Measurements from ENCODE around the gene YIPF3. TPM values are rescaled to one million over a fixed set of nuclear protein-coding genes. Genes with fewer than 3 reads are reported as not detected.
"Not testable (repeated sequence)": the region's sequence is repeated elsewhere in the genome, so short reads cannot be mapped to it uniquely, and the experiment has no call there.

The YIPF3 gene
- total RNA-seq, 1 donor from 2014 or later, result 102 TPM

GRCh38 chr6:43544461-43544860 lies 27.7 kb upstream of the YIPF3 start:
- Mint-ChIP-seq H3K4me1 (no peaks in the 10 kb centered on the region), H3K9me3 (no peaks in the 10 kb centered on the region), H3K4me3 (no peak overlapping the region), H3K27ac (no peak overlapping the region), H3K27me3 (ENCODE audit: insufficient read depth, low read depth) (no peaks in the 10 kb centered on the region), H3K36me3 (peaks cover 30% of the 10 kb centered on the region)
- H3K4me1 ChIP-seq, result no peaks in the 10 kb centered on the region
- no peak overlapping the region for H3K4me2 ChIP-seq
- no peaks in the 10 kb centered on the region for H4K20me1 ChIP-seq (ENCODE audit: low read depth)
- H3K27ac ChIP-seq, result no peak overlapping the region
- no peak overlapping the region for H2AFZ ChIP-seq (replicated peaks)
- no peaks in the 10 kb centered on the region for H3K9me3 ChIP-seq (ENCODE audit: low read depth)
- no peaks in the 10 kb centered on the region for H3F3A ChIP-seq (ENCODE audit: low read depth)
- H3K79me2 ChIP-seq (ENCODE audit: low read depth), result no peaks in the 10 kb centered on the region
- H3K9ac ChIP-seq, result no peak overlapping the region
- no peak for DNase-seq (ENCODE audit: low spot score)
- H3K36me3 ChIP-seq, result peaks cover 43% of the 10 kb centered on the region
- no peak overlapping the region for H3K4me3 ChIP-seq
- no peaks in the 10 kb centered on the region for H3K27me3 ChIP-seq
- TF ChIP-seq EZH2 (IDR thresholded peaks at IDR 0.05), result no peak
- TF ChIP-seq EZH2phosphoT487 (IDR thresholded peaks at IDR 0.05), result no peak
- TF ChIP-seq, protein P1, sequence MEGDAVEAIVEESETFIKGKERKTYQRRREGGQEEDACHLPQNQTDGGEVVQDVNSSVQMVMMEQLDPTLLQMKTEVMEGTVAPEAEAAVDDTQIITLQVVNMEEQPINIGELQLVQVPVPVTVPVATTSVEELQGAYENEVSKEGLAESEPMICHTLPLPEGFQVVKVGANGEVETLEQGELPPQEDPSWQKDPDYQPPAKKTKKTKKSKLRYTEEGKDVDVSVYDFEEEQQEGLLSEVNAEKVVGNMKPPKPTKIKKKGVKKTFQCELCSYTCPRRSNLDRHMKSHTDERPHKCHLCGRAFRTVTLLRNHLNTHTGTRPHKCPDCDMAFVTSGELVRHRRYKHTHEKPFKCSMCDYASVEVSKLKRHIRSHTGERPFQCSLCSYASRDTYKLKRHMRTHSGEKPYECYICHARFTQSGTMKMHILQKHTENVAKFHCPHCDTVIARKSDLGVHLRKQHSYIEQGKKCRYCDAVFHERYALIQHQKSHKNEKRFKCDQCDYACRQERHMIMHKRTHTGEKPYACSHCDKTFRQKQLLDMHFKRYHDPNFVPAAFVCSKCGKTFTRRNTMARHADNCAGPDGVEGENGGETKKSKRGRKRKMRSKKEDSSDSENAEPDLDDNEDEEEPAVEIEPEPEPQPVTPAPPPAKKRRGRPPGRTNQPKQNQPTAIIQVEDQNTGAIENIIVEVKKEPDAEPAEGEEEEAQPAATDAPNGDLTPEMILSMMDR (IDR thresholded peaks at IDR 0.05), result no peak

GRCh38 chr6:43541774-43542471 lies 25.2 kb upstream of the YIPF3 start:
- no peak overlapping the region for H3K4me3 ChIP-seq
- no peaks in the 10 kb centered on the region for H3K9me3 Mint-ChIP-seq
- TF ChIP-seq EZH2 (IDR thresholded peaks at IDR 0.05), result no peak
- TF ChIP-seq, protein P1 (IDR thresholded peaks at IDR 0.05), result no peak
- no peak for TF ChIP-seq EZH2phosphoT487 (IDR thresholded peaks at IDR 0.05)

DNA sequence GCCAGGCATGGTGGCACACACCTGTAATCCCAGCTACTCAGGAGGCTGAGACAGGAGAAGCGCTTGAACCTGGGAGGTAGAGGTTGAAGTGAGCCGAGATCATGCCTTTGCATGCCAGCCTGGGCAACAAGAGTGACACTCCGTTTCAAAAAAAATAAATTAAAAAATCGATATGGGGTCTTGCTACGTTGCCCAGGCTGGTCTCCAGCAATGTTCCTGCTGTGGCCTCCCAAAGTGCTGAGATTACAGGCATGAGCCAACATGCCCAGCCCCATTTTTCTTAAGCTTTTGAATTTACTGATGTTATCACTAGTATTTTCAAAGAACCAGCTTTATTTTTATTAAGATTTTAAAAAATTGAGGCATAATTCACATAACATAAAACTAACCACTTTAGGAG lies 23.8 kb upstream of the YIPF3 start:
- Histone ChIP-seq H3F3A (ENCODE audit: low read depth) (no peaks in the 10 kb centered on the region), H4K20me1 (ENCODE audit: low read depth) (no peaks in the 10 kb centered on the region), H3K9ac (no peak overlapping the region), H2AFZ (replicated peaks) (no peak overlapping the region), H3K4me2 (no peak overlapping the region), H3K4me1 (no peaks in the 10 kb centered on the region), H3K36me3 (peaks cover 21% of the 10 kb centered on the region), H3K9me3 (ENCODE audit: low read depth) (no peaks in the 10 kb centered on the region), H3K27me3 (no peaks in the 10 kb centered on the region), H3K27ac (no peak overlapping the region), H3K79me2 (ENCODE audit: low read depth) (no peaks in the 10 kb centered on the region), H3K4me3 (no peak overlapping the region)
- Mint-ChIP-seq H3K9me3 (no peaks in the 10 kb centered on the region), H3K36me3 (peaks cover 15% of the 10 kb centered on the region), H3K4me3 (no peak overlapping the region), H3K27me3 (ENCODE audit: insufficient read depth, low read depth) (no peaks in the 10 kb centered on the region), H3K27ac (no peak overlapping the region), H3K4me1 (no peaks in the 10 kb centered on the region)
- no peak for DNase-seq (ENCODE audit: low spot score)
- TF ChIP-seq, protein P1 (IDR thresholded peaks at IDR 0.05), result no peak
- TF ChIP-seq EZH2phosphoT487 (IDR thresholded peaks at IDR 0.05) (no peak), EZH2 (IDR thresholded peaks at IDR 0.05) (no peak)

More at GRCh38 chr6:43541774-43542471, 25.2 kb upstream of the YIPF3 start:
- H3K36me3 Mint-ChIP-seq, result peaks cover 26% of the 10 kb centered on the region
- Histone ChIP-seq H4K20me1 (ENCODE audit: low read depth) (no peaks in the 10 kb centered on the region), H3K4me1 (no peaks in the 10 kb centered on the region), H2AFZ (replicated peaks) (no peak overlapping the region), H3K27me3 (no peaks in the 10 kb centered on the region), H3K79me2 (ENCODE audit: low read depth) (no peaks in the 10 kb centered on the region), H3K27ac (no peak overlapping the region), H3K36me3 (peaks cover 32% of the 10 kb centered on the region), H3F3A (ENCODE audit: low read depth) (no peaks in the 10 kb centered on the region), H3K4me2 (no peak overlapping the region), H3K9me3 (ENCODE audit: low read depth) (no peaks in the 10 kb centered on the region), H3K9ac (no peak overlapping the region)
- no peak for DNase-seq (ENCODE audit: low spot score)
- H3K27me3 Mint-ChIP-seq (ENCODE audit: insufficient read depth, low read depth), result no peaks in the 10 kb centered on the region
- H3K4me3 Mint-ChIP-seq, result no peak overlapping the region
- H3K4me1 Mint-ChIP-seq, result no peaks in the 10 kb centered on the region
- no peak overlapping the region for H3K27ac Mint-ChIP-seq

- not testable (repeated sequence) for H2AFZ ChIP-seq (replicated peaks); H3K27me3 Mint-ChIP-seq (ENCODE audit: insufficient read depth, low read depth); DNase-seq (ENCODE audit: low spot score); H3K27ac Mint-ChIP-seq; H4K20me1 ChIP-seq (ENCODE audit: low read depth); H3K4me2 ChIP-seq; H3F3A ChIP-seq (ENCODE audit: low read depth); H3K79me2 ChIP-seq (ENCODE audit: low read depth); H3K27ac ChIP-seq; H3K9ac ChIP-seq; H3K4me1 ChIP-seq; H3K4me3 ChIP-seq; H3K4me3 Mint-ChIP-seq; H3K9me3 Mint-ChIP-seq; H3K4me1 Mint-ChIP-seq; H3K27me3 ChIP-seq; H3K9me3 ChIP-seq (ENCODE audit: low read depth)
- H3K36me3 ChIP-seq, result peaks cover 20% of the 10 kb centered on the region
- peaks cover 13% of the 10 kb centered on the region for H3K36me3 Mint-ChIP-seq
Observed at GRCh38 chr6:43539409-43539808, 22.7 kb upstream of the YIPF3 start.

GRCh38 chr6:43538986-43539385 lies 22.3 kb upstream of the YIPF3 start:
- H2AFZ ChIP-seq (replicated peaks); H3K4me3 Mint-ChIP-seq; H4K20me1 ChIP-seq (ENCODE audit: low read depth); DNase-seq (ENCODE audit: low spot score); H3F3A ChIP-seq (ENCODE audit: low read depth); H3K27me3 Mint-ChIP-seq (ENCODE audit: insufficient read depth, low read depth); H3K4me1 ChIP-seq; H3K4me1 Mint-ChIP-seq; H3K79me2 ChIP-seq (ENCODE audit: low read depth); H3K4me2 ChIP-seq; H3K9me3 ChIP-seq (ENCODE audit: low read depth); H3K27me3 ChIP-seq; H3K9me3 Mint-ChIP-seq; H3K27ac Mint-ChIP-seq; H3K4me3 ChIP-seq; H3K9ac ChIP-seq; H3K27ac ChIP-seq: not testable (repeated sequence)
- H3K36me3 Mint-ChIP-seq, result peaks cover 12% of the 10 kb centered on the region
- H3K36me3 ChIP-seq, result peaks cover 20% of the 10 kb centered on the region

Data from neural progenitor cell (in vitro differentiated cells).